IPS DF 19.7 (cell line): Measurements from ENCODE around the gene ZNF649.

ENCODE experiments used
- DNase-seq: peaks from one replicate; pipeline ENCODE4 v3.0.0-alpha.2; 2013; ENCODE audit warnings: low read depth, low spot score

ZNF649 gene

GRCh38 chr19:51887522-51888498 is 17.0 kb downstream of the ZNF649 start, which contains the start of gene ZNF577:
ZNF577 (minus strand) TSS chr19:51887951; CDS start chr19:51880382, 7,569 bp downstream.
- DNase-seq = peak; percentile 92

- no peak for DNase-seq
Observed at GRCh38 chr19:51884713-51885112, 20.1 kb downstream of the ZNF649 start.

- no peak for DNase-seq
Observed at GRCh38 chr19:51882518-51882917, 22.3 kb downstream of the ZNF649 start.

- no peak for DNase-seq
Observed at GRCh38 chr19:51873097-51873496, 31.7 kb downstream of the ZNF649 start.

- no peak for DNase-seq
Observed at GRCh38 chr19:51861870-51862622, 42.8 kb downstream of the ZNF649 start.
